ENCODE results near the gene ARCN1.

- TF ChIP-seq BHLHE40 (IDR thresholded peaks at IDR 0.05; ENCODE audit: borderline replicate concordance) (no peak), ZNF384 (IDR thresholded peaks at IDR 0.05) (no peak)
These were observed 63.0 kb downstream of the ARCN1 start for GRCh38 chr11:118635237-118635591.
